Prostate gland (tissue), 2 donors: Measurements from ENCODE around the gene KSR2.

Experiments used
- CTCF ChIP-seq, 4 experiments: fragments of 200-600 bp in 2 of 4; fragments of 450-650 bp in 2 of 4; sonication (generic) in 2 of 4; IDR thresholded peaks; 1 replicate in 3 of 4; 2 replicates in 1 of 4; pipeline ENCODE4 v1.5.1; 2016 to 2019; ENCODE audit warnings: antibody characterized with exemption in 4 of 4, mild to moderate bottlenecking in 2 of 4, moderate library complexity in 2 of 4
- POLR2AphosphoS5 ChIP-seq: sonication (generic); formaldehyde crosslinking; IDR thresholded peaks from one replicate; pipeline ENCODE4 v1.6.1; 2017; ENCODE audit warnings: antibody characterized with exemption

DNA sequence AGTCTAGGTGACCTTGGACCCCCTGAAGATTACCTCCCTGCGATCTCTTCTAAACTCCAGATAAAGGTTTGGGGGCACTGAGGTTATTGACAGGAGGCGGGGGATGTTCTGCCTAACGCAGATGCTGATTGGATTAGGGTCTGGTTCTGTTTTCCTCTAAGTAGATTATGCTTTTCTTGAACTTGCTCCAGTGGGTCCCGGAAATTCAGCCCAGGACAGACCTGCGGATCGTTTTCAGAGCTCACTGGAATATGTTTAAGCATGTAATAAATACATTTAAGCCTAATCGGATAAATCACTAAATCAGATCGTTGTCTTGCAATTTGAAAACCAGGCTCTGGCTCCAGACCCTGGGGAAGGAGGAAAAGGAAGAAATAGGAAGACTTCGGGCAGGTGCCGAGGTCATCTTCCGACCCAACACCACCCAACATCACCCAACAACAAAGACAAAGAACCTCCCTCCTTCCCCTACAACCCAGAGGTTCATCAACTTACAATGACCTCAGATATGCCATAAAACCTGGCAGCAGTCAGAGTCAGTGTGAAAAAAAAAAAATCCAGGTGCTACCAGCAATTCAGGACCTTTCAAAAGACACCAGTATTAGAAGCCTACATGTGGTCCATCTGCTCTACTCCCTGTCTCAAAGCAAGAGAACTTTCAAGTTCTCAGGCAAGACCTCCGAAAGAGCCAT, 148.4 kb downstream of the KSR2 start:
- no peak for TF ChIP-seq CTCF (IDR thresholded peaks at IDR 0.05)
- TF ChIP-seq POLR2AphosphoS5, result no peak
